ENCODE data around the gene ARNT2. TPM values are rescaled to one million over a fixed set of nuclear protein-coding genes. Genes with fewer than 3 reads are reported as not detected.

Gene ARNT2
- total and polyA plus RNA-seq, 8 donors: 0.58 to 27.4 (median 1.6) TPM

DNA sequence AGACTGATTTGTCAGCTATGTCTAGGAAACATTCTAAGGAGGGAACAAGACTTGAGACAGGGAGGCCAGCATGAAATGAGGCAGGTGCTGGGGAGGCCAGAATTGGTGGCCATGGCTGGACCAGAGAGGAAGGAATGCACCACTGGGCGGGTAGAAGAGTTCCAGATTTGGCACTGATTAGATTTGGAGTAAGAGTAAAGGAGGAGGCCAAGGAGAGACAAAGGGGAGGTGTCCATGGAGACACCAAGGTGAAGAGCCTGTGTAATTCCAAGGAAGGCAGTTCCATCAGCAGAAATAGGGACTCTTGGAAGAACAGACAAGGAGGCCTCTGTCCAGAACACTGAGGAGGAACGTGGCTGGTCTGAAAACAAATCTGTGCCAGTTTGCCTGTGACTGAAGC, 1.8 kb downstream of the ARNT2 start:
- H3K9me3 ChIP-seq: no peaks in the 10 kb centered on the region

DNA sequence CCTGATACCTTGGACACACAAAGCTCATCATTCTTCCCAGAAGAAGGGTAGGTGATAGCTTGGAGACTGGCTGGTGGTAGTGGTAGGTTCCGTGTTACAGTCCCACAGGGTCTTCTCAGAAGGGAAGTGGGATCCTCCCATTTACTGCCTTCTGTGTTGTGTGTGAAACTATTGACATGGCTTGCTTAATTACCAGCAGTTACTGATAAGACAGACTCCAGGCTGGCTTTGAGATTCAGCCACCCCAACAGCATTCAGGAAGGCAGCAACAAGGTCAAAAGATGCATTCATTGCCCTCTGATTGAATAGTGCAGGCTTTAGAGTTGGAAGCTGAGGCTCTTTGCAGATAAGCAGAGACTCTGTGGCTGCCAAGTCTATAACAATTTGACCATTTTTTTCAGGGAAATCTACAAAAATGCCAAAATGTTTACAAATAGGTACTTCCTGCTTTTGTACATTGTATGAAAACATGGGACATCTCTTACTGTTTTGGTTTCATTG, 7.7 kb downstream of the ARNT2 start:
- no peak for DNase-seq
- no peak overlapping the region for H3K4me3 ChIP-seq
- intact Hi-C loops (cut with DNase I; ENCODE audit: low total_unique reads): no loop called here
- WGBS, 5 donors: 54 to 100% (median 87%) methylated on average over 1 of the region's 1 CpG
- H3K4me1 ChIP-seq: no peaks in the 10 kb centered on the region
- H3K36me3 ChIP-seq: no peaks in the 10 kb centered on the region
- H3K27ac ChIP-seq: no peak overlapping the region
- no peaks in the 10 kb centered on the region for H3K9me3 ChIP-seq
- peaks cover 0 to 9% (median 0%) of the 10 kb centered on the region in 3 donors for H3K27me3 ChIP-seq
- TF ChIP-seq POLR2AphosphoS5 (IDR thresholded peaks at IDR 0.05) (no peak), POLR2A (IDR thresholded peaks at IDR 0.05) (no peak), EP300 (IDR thresholded peaks at IDR 0.05) (no peak)
- TF ChIP-seq, protein P1, sequence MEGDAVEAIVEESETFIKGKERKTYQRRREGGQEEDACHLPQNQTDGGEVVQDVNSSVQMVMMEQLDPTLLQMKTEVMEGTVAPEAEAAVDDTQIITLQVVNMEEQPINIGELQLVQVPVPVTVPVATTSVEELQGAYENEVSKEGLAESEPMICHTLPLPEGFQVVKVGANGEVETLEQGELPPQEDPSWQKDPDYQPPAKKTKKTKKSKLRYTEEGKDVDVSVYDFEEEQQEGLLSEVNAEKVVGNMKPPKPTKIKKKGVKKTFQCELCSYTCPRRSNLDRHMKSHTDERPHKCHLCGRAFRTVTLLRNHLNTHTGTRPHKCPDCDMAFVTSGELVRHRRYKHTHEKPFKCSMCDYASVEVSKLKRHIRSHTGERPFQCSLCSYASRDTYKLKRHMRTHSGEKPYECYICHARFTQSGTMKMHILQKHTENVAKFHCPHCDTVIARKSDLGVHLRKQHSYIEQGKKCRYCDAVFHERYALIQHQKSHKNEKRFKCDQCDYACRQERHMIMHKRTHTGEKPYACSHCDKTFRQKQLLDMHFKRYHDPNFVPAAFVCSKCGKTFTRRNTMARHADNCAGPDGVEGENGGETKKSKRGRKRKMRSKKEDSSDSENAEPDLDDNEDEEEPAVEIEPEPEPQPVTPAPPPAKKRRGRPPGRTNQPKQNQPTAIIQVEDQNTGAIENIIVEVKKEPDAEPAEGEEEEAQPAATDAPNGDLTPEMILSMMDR (IDR thresholded peaks at IDR 0.05): no peak

More for the DNA sequence above, 1.8 kb downstream of the ARNT2 start:
- intact Hi-C loops (cut with DNase I; ENCODE audit: low total_unique reads): no loop called here
- TF ChIP-seq EP300 (IDR thresholded peaks at IDR 0.05): no peak
- TF ChIP-seq, protein P1 (IDR thresholded peaks at IDR 0.05): no peak
- no peak for TF ChIP-seq POLR2A (IDR thresholded peaks at IDR 0.05)
- no peak for TF ChIP-seq POLR2AphosphoS5 (IDR thresholded peaks at IDR 0.05)
- Histone ChIP-seq H3K27ac (no peak overlapping the region), H3K4me1 (peaks cover 0 to 21% (median 15%) of the 10 kb centered on the region in 4 donors), H3K27me3 (peaks cover 0 to 49% (median 12%) of the 10 kb centered on the region in 3 donors), H3K36me3 (no peaks in the 10 kb centered on the region), H3K4me3 (no peak overlapping the region)
- DNase-seq: no peak
- 74 to 89% (median 81%) methylated on average over 2 of the region's 2 CpGs for WGBS, 5 donors

GRCh38 chr15:80414546-80415357, 10.6 kb downstream of the ARNT2 start:
- Histone ChIP-seq H3K27me3 (no peaks in the 10 kb centered on the region), H3K4me3 (no peak overlapping the region), H3K36me3 (no peaks in the 10 kb centered on the region), H3K4me1 (peaks cover 0 to 17% (median 4%) of the 10 kb centered on the region in 4 donors), H3K9me3 (no peaks in the 10 kb centered on the region), H3K27ac (no peak overlapping the region)
- TF ChIP-seq EP300 (IDR thresholded peaks at IDR 0.05) (no peak), POLR2A (IDR thresholded peaks at IDR 0.05) (no peak)
- TF ChIP-seq, protein P1 (IDR thresholded peaks at IDR 0.05): no peak
- no peak for DNase-seq
- intact Hi-C loops (cut with DNase I; ENCODE audit: low total_unique reads): no loop called here
- WGBS, 5 donors: 77 to 82% (median 79%) methylated on average over 6 to 7 of the region's 7 CpGs

DNA sequence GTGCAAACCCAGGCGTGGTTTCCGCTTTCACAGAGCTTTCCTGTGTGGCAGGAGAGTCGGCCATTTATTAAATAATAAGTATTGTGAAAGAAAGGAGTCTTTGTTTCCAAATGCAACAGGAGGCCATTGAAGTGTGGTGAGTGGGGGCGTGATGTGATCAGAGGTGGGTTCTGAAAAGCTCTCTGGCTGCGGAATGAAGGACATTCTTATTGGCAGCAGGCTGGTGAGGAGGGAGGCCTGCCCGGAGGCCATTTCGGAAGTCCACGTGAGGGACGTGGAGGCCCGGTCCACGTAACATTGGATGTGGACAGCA, 11.1 kb downstream of the ARNT2 start:
- no peaks in the 10 kb centered on the region for H3K9me3 ChIP-seq
- H3K4me1 ChIP-seq: peaks cover 0 to 19% (median 4%) of the 10 kb centered on the region in 4 donors
- H3K27ac ChIP-seq: no peak overlapping the region
- peak in 1 of 2 donors; percentile 35 for DNase-seq
- 68 to 78% (median 73%) methylated on average over 11 of the region's 11 CpGs for WGBS, 5 donors
- no peaks in the 10 kb centered on the region for H3K27me3 ChIP-seq
- TF ChIP-seq POLR2A (IDR thresholded peaks at IDR 0.05) (no peak), POLR2AphosphoS5 (IDR thresholded peaks at IDR 0.05) (no peak), EP300 (IDR thresholded peaks at IDR 0.05) (no peak)
- TF ChIP-seq, protein P1 (IDR thresholded peaks at IDR 0.05): no peak
- H3K4me3 ChIP-seq: no peak overlapping the region
- intact Hi-C loops (cut with DNase I; ENCODE audit: low total_unique reads): no loop called here
- H3K36me3 ChIP-seq: no peaks in the 10 kb centered on the region
